Fibroblast of pulmonary artery (primary cell): ENCODE measurements around the gene POU2F1.

Experiments used
- DNase-seq: peaks from one replicate; pipeline ENCODE4 v3.0.0-alpha.2; 2010; ENCODE audit warnings: low read depth
- H3K4me3 ChIP-seq: replicated peaks from 2 replicates; pipeline ENCODE4 v1.5.1; 2011; ENCODE audit warnings: low read depth, mild to moderate bottlenecking, control low read depth, low read length, moderate library complexity
- TF ChIP-seq, protein P1 (sequence below): IDR thresholded peaks from 2 replicates; pipeline ENCODE4 v1.5.1; 2011; ENCODE audit warnings: mild to moderate bottlenecking, control low read depth, low read length, inconsistent platforms; ENCODE audit errors: missing control alignments

The POU2F1 gene

DNA sequence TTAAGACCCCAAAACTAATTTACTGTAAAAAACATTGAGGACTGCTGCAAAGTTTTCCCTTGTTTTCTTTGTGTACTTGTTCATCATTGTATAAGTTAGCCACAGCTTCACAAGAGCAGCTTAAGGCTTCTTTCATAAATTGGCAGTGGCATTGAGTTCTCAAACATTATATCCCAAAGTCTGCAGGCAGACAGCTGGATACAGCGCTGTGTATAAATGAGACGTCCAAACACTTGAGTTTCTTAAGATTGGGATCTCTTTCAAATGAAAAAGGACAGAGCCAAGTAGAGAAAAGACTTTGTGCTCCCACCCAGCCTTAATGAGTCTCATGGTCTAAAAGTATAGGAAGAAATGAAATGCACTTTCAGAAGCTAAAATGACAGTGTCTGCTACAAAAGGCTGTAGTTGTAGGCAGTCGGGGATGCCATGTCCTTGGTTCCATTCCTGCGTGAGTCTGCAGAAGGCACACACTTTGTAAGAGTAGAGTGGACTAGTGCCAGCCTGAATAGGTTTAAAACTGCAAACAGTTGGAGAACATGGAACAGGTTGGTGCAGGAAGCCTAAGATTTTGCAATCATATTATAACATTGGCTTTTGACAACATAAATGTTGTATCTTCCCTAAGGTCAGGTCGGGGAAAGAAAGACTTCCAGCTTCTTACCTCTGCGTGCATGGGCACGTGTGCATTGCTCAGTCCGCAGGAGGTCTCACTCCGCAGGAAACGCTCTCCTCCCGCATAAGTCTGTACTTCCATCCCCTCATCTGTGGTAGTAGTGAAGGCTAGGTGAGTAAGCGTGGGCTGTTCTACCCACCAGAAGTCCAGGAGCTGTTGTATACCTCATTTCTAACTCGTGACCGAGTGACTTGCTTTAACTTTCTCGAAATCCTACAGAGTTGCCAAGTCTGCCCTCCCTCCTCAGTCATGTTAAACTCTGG lies 203.3 kb downstream of the POU2F1 start:
- H3K4me3 ChIP-seq, result no peak overlapping the region
- no peak for DNase-seq
- TF ChIP-seq, protein P1, sequence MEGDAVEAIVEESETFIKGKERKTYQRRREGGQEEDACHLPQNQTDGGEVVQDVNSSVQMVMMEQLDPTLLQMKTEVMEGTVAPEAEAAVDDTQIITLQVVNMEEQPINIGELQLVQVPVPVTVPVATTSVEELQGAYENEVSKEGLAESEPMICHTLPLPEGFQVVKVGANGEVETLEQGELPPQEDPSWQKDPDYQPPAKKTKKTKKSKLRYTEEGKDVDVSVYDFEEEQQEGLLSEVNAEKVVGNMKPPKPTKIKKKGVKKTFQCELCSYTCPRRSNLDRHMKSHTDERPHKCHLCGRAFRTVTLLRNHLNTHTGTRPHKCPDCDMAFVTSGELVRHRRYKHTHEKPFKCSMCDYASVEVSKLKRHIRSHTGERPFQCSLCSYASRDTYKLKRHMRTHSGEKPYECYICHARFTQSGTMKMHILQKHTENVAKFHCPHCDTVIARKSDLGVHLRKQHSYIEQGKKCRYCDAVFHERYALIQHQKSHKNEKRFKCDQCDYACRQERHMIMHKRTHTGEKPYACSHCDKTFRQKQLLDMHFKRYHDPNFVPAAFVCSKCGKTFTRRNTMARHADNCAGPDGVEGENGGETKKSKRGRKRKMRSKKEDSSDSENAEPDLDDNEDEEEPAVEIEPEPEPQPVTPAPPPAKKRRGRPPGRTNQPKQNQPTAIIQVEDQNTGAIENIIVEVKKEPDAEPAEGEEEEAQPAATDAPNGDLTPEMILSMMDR, result no peak

DNA sequence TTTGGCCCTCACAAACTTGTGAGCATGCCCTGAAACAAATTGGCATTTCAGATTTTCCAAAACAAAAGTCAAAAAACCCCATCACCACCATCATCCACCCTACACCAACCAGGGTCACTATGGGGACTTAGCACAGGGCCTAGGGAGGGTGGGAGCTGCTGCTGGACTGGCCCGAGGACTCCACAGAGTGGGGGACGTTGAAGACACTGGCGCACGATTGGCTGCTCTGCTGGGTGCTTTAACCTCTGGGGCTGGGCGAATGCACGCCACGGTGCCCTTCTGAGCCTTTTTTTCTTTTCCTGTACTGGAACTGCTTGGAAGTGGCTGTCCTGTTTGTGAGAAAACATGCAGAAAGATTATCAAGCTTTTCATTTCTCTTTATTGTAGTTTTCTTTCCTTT lies 204.8 kb downstream of the POU2F1 start:
- no peak overlapping the region for H3K4me3 ChIP-seq
- TF ChIP-seq, protein P1, result no peak
- no peak for DNase-seq

DNA sequence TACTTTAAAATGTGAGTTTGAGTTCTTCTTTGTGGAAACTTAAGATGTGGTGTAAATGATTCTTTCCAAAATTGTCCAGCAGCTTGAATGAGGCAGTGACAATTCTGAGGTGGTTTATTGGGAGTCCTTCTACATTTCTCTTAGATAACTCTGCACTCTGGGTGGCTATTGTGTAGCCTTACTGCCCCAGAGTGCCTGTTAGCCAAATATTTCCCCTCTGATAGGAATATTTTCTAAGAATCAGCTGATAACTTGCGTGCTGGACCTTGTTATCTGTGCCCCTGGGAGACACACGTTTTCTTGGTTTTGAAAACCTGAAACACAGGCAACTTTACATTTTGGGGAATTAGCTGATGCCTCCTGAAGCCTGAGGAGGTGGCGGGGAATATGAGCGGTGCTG lies 206.0 kb downstream of the POU2F1 start:
- H3K4me3 ChIP-seq, result no peak overlapping the region
- TF ChIP-seq, protein P1, result no peak
- DNase-seq, result no peak

DNA sequence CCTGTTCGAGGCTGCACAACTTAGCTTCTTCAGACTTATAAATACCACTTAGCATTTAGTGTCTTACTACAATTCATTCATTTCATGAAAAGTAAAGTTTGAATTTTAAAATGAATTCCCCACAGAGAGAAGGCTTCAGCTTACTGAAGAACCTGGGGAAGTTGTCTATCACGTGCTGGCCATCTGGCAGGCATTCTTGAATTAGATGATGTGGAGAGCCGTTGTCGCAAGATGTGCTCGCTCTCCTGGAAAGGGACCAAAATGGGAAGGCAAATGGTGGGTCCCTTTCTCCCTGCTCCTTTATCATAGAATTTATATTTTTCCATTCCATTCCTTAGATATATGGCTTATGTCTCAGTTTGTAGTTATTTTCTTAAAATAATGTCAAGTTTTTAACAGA lies 207.2 kb downstream of the POU2F1 start:
- TF ChIP-seq, protein P1, result no peak
- peak; percentile 52 for DNase-seq
- no peak overlapping the region for H3K4me3 ChIP-seq

DNA sequence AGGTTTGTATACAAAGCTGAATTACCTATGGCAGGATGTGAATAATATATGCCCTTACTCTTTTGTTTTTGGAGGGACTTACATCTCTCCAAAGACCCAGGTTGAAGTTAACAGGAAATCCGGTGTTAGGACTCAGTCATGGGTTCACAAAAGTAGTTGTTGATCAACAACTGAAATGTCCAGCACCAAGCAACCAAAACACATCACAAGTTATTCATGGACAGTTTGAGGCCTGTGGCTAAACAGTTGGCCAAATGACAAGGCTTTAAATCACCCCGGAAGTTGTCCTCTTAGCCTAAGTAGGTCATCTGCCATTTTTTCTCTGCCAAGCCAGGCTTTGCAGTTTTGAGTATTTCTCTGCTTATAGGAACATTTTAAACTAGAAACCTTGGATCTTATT lies 207.7 kb downstream of the POU2F1 start:
- TF ChIP-seq, protein P1, result no peak
- H3K4me3 ChIP-seq, result no peak overlapping the region
- DNase-seq, result peak; percentile 69

DNA sequence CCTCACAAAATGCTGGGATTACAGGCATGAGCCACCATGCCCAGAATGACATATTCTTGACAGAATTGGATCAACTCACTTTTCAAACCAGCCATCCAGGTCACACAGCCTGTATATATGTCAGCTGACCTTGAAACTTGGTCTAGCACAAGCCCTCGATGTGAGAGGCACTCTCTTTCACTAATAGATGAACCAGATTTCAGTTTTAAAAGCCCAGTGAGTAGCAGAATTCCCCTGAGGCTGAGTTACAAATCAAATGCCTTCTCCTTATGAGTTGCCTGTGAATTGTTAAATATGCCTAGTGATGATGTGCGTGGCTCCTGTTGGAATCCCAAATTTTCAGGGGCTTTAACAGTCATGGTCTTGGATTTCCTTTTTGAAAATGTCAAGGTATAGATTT lies 208.9 kb downstream of the POU2F1 start:
- DNase-seq, result no peak
- no peak overlapping the region for H3K4me3 ChIP-seq
- TF ChIP-seq, protein P1, result no peak
